Measurements from ENCODE around the gene POLE4.

- TF ChIP-seq CTCF (tag by site-specific recombination; IDR thresholded peaks at IDR 0.05), result no peak
- no peak for TF ChIP-seq ZNF184 (tag by site-specific recombination; IDR thresholded peaks at IDR 0.05)
- no peak for TF ChIP-seq ZNF132 (tag by site-specific recombination; IDR thresholded peaks at IDR 0.05; ENCODE audit: borderline replicate concordance)
- TF ChIP-seq ZBTB17 (tag by site-specific recombination; IDR thresholded peaks at IDR 0.05), result no peak
- no peak for TF ChIP-seq ZNF19 (tag by site-specific recombination; IDR thresholded peaks at IDR 0.05; ENCODE audit: low read depth)
- TF ChIP-seq ZNF416 (tag by site-specific recombination; IDR thresholded peaks at IDR 0.05), result no peak
- TF ChIP-seq OVOL3 (tag by site-specific recombination; IDR thresholded peaks at IDR 0.05), result no peak
- no peak for TF ChIP-seq PRDM4 (tag by site-specific recombination; IDR thresholded peaks at IDR 0.05)
These were observed 7.2 kb upstream of the POLE4 start for GRCh38 chr2:74951211-74951754.

All from HEK293 (cell line).